HEK293 (cell line): ENCODE measurements around the gene MZB1.

Experiments used
- CTCF ChIA-PET: fragments of 350-600 bp; formaldehyde crosslinking; extraction: SDS; loops from one replicate; lab custom pipeline; 2021; ENCODE audit warnings: antibody characterized with exemption; lab: Yijun Ruan, JAX
- POLR2A ChIA-PET: fragments of 300-600 bp; formaldehyde crosslinking; extraction: SDS; loops from one replicate; lab custom pipeline; 2020; ENCODE audit warnings: antibody characterized with exemption, inconsistent platforms; lab: Yijun Ruan, JAX
- H3K27ac ChIP-seq: fragments of 200-500 bp; sonication (Bioruptor generic); 2 replicates; pipeline ENCODE4 v1.5.1; 2014; ENCODE audit warnings: low read depth, low read length, control low read depth, inconsistent platforms; ENCODE audit errors: extremely low read depth
- H3K36me3 ChIP-seq, 2 experiments: fragments of 200-500 bp in 1 of 2; sonication (Bioruptor generic) in 1 of 2; 1 replicate in 1 of 2; 2 replicates in 1 of 2; pipeline ENCODE4 v1.5.1; 2014 to 2017; ENCODE audit warnings: inconsistent platforms in 2 of 2, low read length in 2 of 2; ENCODE audit not compliant: control insufficient read depth in 2 of 2, insufficient read depth in 1 of 2
- H3K4me1 ChIP-seq: fragments of 200-500 bp; sonication (Bioruptor generic); 2 replicates; pipeline ENCODE4 v1.5.1; 2014; ENCODE audit warnings: mild to moderate bottlenecking, low read length, inconsistent platforms; ENCODE audit not compliant: control insufficient read depth, insufficient read depth
- H3K4me3 ChIP-seq: 2 replicates; pipeline ENCODE4 v1.5.1; 2011; ENCODE audit warnings: low read depth, mild to moderate bottlenecking, control low read depth, low read length, moderate library complexity
- H3K9me3 ChIP-seq: fragments of 200-500 bp; sonication (Bioruptor generic); 2 replicates; pipeline ENCODE4 v1.5.1; 2014; ENCODE audit warnings: low read depth, low read length, inconsistent platforms; ENCODE audit not compliant: control insufficient read depth, insufficient read depth
- BCL11A ChIP-seq: fragments of 450-650 bp; formaldehyde crosslinking; IDR thresholded peaks from 2 replicates; pipeline ENCODE4 v1.5.1; 2016; ENCODE audit warnings: low read depth, missing biosample characterization, missing genetic modification characterization
- EGR2 ChIP-seq: fragments of 450-650 bp; formaldehyde crosslinking; IDR thresholded peaks from 2 replicates; pipeline ENCODE4 v1.5.1; 2016; ENCODE audit warnings: low read depth, missing biosample characterization, missing genetic modification characterization
- IKZF3 ChIP-seq: fragments of 450-650 bp; IDR thresholded peaks from 2 replicates; pipeline ENCODE4 v1.5.0; 2018; ENCODE audit warnings: missing biosample characterization, mild to moderate bottlenecking, missing genetic modification characterization, moderate library complexity
- TRIM28 ChIP-seq: IDR thresholded peaks from 2 replicates; pipeline ENCODE4 v1.6.1; 2011; ENCODE audit warnings: low read length, control low read depth, borderline replicate concordance
- ZFHX2 ChIP-seq: fragments of 450-650 bp; formaldehyde crosslinking; conservative IDR thresholded peaks from 2 replicates; pipeline ENCODE4 v1.5.1; 2016; ENCODE audit warnings: missing biosample characterization, missing genetic modification characterization
- ZNF16 ChIP-seq: fragments of 450-650 bp; formaldehyde crosslinking; IDR thresholded peaks from 2 replicates; pipeline ENCODE4 v1.5.1; 2016; ENCODE audit warnings: low read depth, missing biosample characterization, missing genetic modification characterization
- ZNF26 ChIP-seq: fragments of 450-650 bp; formaldehyde crosslinking; IDR thresholded peaks from 2 replicates; pipeline ENCODE4 v1.5.1; 2016; ENCODE audit warnings: missing biosample characterization, missing genetic modification characterization
- ZNF366 ChIP-seq: fragments of 450-650 bp; formaldehyde crosslinking; conservative IDR thresholded peaks from 2 replicates; pipeline ENCODE4 v1.5.1; 2016; ENCODE audit warnings: missing biosample characterization, missing genetic modification characterization
- ZNF585B ChIP-seq: fragments of 450-650 bp; formaldehyde crosslinking; IDR thresholded peaks from 2 replicates; pipeline ENCODE4 v1.5.1; 2016; ENCODE audit warnings: missing biosample characterization, missing genetic modification characterization
- ZNF600 ChIP-seq: fragments of 450-650 bp; formaldehyde crosslinking; IDR thresholded peaks from 2 replicates; pipeline ENCODE4 v1.5.1; 2016; ENCODE audit warnings: missing biosample characterization, missing genetic modification characterization
- ZNF660 ChIP-seq: fragments of 450-650 bp; IDR thresholded peaks from 2 replicates; pipeline ENCODE4 v1.5.1; 2018; ENCODE audit warnings: missing biosample characterization, mild to moderate bottlenecking, missing genetic modification characterization
- ZXDB ChIP-seq: fragments of 450-650 bp; formaldehyde crosslinking; IDR thresholded peaks from 2 replicates; pipeline ENCODE4 v1.5.1; 2016; ENCODE audit warnings: missing biosample characterization, missing genetic modification characterization
- TF ChIP-seq, protein P1 (sequence below): fragments of 450-650 bp; formaldehyde crosslinking; IDR thresholded peaks from 2 replicates; pipeline ENCODE4 v1.5.1; 2016; ENCODE audit warnings: missing biosample characterization, missing genetic modification characterization
- TF ChIP-seq, protein P2 (sequence below): fragments of 450-650 bp; formaldehyde crosslinking; IDR thresholded peaks from 2 replicates; pipeline ENCODE4 v1.5.1; 2016; ENCODE audit warnings: missing biosample characterization, missing genetic modification characterization
- TF ChIP-seq, protein P3 (sequence below): fragments of 450-650 bp; formaldehyde crosslinking; IDR thresholded peaks from 2 replicates; pipeline ENCODE4 v1.5.1; 2016; ENCODE audit warnings: missing biosample characterization, missing genetic modification characterization
- TF ChIP-seq, protein P4 (sequence below): fragments of 450-650 bp; formaldehyde crosslinking; IDR thresholded peaks from 2 replicates; pipeline ENCODE4 v1.5.1; 2016; ENCODE audit warnings: missing biosample characterization, missing genetic modification characterization

Gene MZB1

DNA sequence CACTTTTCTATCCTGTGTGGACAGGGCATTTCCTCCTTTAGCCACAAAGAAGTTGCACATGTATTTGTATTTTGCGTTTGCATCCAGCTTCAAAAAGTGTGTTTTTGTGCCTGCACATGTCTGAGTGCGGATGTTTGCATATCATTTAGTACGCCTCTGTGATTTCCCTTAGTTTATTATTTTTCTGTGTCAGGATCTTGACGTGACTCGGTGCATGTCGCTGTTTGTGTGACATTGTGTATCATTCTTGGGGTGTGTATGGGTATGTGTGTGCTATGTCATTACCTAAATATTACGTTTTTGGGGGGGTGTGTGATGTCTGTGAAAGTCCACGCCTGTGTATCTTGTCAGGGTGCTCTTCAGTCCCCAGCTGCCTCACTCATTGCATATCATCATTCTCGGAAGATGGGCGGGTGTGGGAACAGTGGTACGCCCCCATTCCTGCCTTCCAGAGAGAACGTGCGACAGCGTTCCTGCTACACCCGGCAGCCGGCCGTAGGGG lies 48.5 kb downstream of the MZB1 start:
- Histone ChIP-seq H3K36me3 (peaks cover 16 to 19% of the 10 kb centered on the region in 2 experiments), H3K4me1 (peaks cover 11% of the 10 kb centered on the region), H3K4me3 (peak overlapping the region; percentile 97), H3K9me3 (no peaks in the 10 kb centered on the region), H3K27ac (no peak overlapping the region; the same call in 1 of the 2 replicates)
- POLR2A ChIA-PET = interaction anchor here (0.5 to 3.3 kb wide), 18 partner anchors 9 to 765 kb away, joined by 3 to 62 read pairs (median 5); partner anchors contain the start of genes HSPA9 and MATR3
- CTCF ChIA-PET = interaction anchor here (1.0 to 1.6 kb wide), 10 partner anchors 10 to 810 kb away, joined by 3 to 7 read pairs (median 4); no protein-coding TSS in a partner anchor
- TF ChIP-seq, protein P1, sequence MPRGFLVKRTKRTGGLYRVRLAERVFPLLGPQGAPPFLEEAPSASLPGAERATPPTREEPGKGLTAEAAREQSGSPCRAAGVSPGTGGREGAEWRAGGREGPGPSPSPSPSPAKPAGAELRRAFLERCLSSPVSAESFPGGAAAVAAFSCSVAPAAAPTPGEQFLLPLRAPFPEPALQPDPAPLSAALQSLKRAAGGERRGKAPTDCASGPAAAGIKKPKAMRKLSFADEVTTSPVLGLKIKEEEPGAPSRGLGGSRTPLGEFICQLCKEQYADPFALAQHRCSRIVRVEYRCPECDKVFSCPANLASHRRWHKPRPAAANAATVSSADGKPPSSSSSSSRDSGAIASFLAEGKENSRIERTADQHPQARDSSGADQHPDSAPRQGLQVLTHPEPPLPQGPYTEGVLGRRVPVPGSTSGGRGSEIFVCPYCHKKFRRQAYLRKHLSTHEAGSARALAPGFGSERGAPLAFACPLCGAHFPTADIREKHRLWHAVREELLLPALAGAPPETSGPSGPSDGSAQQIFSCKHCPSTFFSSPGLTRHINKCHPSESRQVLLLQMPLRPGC = peak; percentile 80
- TF ChIP-seq ZFHX2 (tag by site-specific recombination) = peak; percentile 90
- TF ChIP-seq ZNF660 = no peak
- no peak for TF ChIP-seq ZNF366
- no peak for TF ChIP-seq ZNF16
- TF ChIP-seq TRIM28 = 0 out of 2 replicates have a peak, but pooled peaks have one; percentile 9
- TF ChIP-seq ZNF600 (tag by site-specific recombination) = peak; percentile 77; the same call in 1 of the 2 replicates
- no peak for TF ChIP-seq BCL11A (tag by site-specific recombination)
- no peak for TF ChIP-seq ZNF585B (tag by site-specific recombination)
- peak; percentile 80 for TF ChIP-seq EGR2 (tag by site-specific recombination)
- TF ChIP-seq, protein P2, sequence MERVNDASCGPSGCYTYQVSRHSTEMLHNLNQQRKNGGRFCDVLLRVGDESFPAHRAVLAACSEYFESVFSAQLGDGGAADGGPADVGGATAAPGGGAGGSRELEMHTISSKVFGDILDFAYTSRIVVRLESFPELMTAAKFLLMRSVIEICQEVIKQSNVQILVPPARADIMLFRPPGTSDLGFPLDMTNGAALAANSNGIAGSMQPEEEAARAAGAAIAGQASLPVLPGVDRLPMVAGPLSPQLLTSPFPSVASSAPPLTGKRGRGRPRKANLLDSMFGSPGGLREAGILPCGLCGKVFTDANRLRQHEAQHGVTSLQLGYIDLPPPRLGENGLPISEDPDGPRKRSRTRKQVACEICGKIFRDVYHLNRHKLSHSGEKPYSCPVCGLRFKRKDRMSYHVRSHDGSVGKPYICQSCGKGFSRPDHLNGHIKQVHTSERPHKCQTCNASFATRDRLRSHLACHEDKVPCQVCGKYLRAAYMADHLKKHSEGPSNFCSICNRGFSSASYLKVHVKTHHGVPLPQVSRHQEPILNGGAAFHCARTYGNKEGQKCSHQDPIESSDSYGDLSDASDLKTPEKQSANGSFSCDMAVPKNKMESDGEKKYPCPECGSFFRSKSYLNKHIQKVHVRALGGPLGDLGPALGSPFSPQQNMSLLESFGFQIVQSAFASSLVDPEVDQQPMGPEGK (tag by site-specific recombination) = peak; percentile 67; the same call in 1 of the 2 replicates
- TF ChIP-seq, protein P3, sequence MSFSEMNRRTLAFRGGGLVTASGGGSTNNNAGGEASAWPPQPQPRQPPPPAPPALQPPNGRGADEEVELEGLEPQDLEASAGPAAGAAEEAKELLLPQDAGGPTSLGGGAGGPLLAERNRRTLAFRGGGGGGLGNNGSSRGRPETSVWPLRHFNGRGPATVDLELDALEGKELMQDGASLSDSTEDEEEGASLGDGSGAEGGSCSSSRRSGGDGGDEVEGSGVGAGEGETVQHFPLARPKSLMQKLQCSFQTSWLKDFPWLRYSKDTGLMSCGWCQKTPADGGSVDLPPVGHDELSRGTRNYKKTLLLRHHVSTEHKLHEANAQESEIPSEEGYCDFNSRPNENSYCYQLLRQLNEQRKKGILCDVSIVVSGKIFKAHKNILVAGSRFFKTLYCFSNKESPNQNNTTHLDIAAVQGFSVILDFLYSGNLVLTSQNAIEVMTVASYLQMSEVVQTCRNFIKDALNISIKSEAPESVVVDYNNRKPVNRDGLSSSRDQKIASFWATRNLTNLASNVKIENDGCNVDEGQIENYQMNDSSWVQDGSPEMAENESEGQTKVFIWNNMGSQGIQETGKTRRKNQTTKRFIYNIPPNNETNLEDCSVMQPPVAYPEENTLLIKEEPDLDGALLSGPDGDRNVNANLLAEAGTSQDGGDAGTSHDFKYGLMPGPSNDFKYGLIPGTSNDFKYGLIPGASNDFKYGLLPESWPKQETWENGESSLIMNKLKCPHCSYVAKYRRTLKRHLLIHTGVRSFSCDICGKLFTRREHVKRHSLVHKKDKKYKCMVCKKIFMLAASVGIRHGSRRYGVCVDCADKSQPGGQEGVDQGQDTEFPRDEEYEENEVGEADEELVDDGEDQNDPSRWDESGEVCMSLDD (tag by site-specific recombination) = peak; percentile 38; the same call in 1 of the 2 replicates
- TF ChIP-seq, protein P4, sequence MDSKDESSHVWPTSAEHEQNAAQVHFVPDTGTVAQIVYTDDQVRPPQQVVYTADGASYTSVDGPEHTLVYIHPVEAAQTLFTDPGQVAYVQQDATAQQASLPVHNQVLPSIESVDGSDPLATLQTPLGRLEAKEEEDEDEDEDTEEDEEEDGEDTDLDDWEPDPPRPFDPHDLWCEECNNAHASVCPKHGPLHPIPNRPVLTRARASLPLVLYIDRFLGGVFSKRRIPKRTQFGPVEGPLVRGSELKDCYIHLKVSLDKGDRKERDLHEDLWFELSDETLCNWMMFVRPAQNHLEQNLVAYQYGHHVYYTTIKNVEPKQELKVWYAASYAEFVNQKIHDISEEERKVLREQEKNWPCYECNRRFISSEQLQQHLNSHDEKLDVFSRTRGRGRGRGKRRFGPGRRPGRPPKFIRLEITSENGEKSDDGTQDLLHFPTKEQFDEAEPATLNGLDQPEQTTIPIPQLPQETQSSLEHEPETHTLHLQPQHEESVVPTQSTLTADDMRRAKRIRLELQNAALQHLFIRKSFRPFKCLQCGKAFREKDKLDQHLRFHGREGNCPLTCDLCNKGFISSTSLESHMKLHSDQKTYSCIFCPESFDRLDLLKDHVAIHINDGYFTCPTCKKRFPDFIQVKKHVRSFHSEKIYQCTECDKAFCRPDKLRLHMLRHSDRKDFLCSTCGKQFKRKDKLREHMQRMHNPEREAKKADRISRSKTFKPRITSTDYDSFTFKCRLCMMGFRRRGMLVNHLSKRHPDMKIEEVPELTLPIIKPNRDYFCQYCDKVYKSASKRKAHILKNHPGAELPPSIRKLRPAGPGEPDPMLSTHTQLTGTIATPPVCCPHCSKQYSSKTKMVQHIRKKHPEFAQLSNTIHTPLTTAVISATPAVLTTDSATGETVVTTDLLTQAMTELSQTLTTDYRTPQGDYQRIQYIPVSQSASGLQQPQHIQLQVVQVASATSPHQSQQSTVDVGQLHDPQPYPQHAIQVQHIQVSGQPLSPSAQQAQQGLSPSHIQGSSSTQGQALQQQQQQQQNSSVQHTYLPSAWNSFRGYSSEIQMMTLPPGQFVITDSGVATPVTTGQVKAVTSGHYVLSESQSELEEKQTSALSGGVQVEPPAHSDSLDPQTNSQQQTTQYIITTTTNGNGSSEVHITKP (tag by site-specific recombination) = peak; percentile 89
- TF ChIP-seq ZNF26 (tag by site-specific recombination) = no peak
- peak; percentile 68 for TF ChIP-seq IKZF3
- TF ChIP-seq ZXDB (tag by site-specific recombination) = no peak
